ENCODE results near the gene ADGRA3.

Gene ADGRA3

DNA sequence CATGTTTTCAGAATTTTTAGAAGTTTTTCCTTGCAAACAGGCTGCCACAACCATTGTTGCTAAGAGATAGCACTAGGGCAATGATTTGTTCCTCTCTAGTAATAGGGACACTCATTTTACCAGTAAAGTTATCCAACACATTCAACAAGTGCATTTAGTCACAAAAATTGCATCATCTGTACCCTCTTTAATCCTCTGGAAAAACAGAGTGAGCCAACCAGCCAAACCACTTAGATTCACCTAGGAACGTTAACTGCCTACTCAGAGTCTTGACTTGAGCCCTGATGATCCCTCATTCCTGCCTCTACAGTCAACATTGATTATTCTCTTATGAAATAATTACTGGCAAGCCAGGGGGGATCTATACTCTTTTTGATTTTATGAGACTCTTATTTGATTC lies 17.0 kb upstream of the ADGRA3 start:
- no peak overlapping the region for H3K4me2 ChIP-seq
- no peaks in the 10 kb centered on the region for H3K36me3 ChIP-seq
- TF ChIP-seq Cebpa-rat (IDR thresholded peaks at IDR 0.05) = no peak

GRCh38 chr4:22532117-22532516 lies 16.3 kb upstream of the ADGRA3 start:
- Histone ChIP-seq H4K20me1 (no peaks in the 10 kb centered on the region), H3K9ac (no peak overlapping the region)

More for the DNA sequence above, 17.0 kb upstream of the ADGRA3 start:
- Histone ChIP-seq H3K27me3 (no peaks in the 10 kb centered on the region), H4K20me1 (no peaks in the 10 kb centered on the region), H3K4me3 (no peak overlapping the region), H3K9ac (no peak overlapping the region), H3K9me3 (replicated peaks in 1 of 11) (peaks cover 37 to 49% (median 40%) of the 10 kb centered on the region in 11 experiments), H3K27ac (no peak overlapping the region), H3K4me1 (no peaks in the 10 kb centered on the region)

DNA sequence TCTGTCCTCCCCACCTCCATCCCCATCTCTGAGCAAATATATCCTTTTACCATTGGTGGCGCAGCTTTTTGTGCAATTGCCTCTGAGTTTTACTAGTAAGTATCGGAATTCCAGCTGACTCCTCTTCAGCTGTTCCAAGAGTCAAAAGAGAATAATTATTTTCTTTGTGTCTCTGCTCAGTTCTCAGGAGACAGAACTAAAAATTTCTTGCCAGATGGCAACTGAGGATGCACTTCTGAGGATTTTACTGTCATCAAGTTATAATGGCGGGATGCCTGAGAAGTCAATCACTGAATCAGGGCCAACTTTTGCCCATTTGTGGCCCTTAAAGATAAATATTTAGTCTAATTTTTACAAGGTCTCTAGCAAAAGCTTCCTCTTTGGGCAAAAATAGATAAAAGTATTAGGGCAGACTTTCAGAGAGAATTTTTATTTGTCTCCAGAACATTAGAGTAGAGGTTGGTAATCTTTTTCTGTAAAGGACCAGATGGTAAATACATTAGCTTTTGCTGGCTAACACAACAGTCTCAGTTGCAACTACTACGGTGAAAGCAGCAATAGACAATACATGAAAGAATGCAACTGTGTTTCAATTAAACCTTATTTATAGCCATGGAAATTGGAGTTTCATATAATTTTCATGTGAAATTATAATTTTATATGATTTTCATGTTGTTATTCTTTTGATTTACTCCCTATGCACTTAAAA lies 15.6 kb upstream of the ADGRA3 start:
- Histone ChIP-seq H3K4me3 (no peak overlapping the region), H4K20me1 (no peaks in the 10 kb centered on the region), H3K27ac (no peak overlapping the region), H3K36me3 (no peaks in the 10 kb centered on the region), H3K4me1 (no peaks in the 10 kb centered on the region), H3K9me3 (replicated peaks in 1 of 11) (peaks cover 37 to 49% (median 40%) of the 10 kb centered on the region in 11 experiments), H3K27me3 (no peaks in the 10 kb centered on the region), H3K9ac (no peak overlapping the region), H3K4me2 (no peak overlapping the region)
- TF ChIP-seq Cebpa-rat (IDR thresholded peaks at IDR 0.05) = no peak

More at GRCh38 chr4:22532117-22532516, 16.3 kb upstream of the ADGRA3 start:
- H3K4me2 ChIP-seq = no peak overlapping the region
- H3K27me3 ChIP-seq = no peaks in the 10 kb centered on the region
- peaks cover 37 to 49% (median 40%) of the 10 kb centered on the region in 11 experiments for H3K9me3 ChIP-seq (replicated peaks in 1 of 11)
- H3K4me3 ChIP-seq = no peak overlapping the region
- H3K4me1 ChIP-seq = no peaks in the 10 kb centered on the region
- no peaks in the 10 kb centered on the region for H3K36me3 ChIP-seq
- TF ChIP-seq Cebpa-rat (IDR thresholded peaks at IDR 0.05) = no peak
- H3K27ac ChIP-seq = no peak overlapping the region

- Histone ChIP-seq H3K27me3 (no peaks in the 10 kb centered on the region), H3K9me3 (replicated peaks in 1 of 11) (no peaks in the 10 kb centered on the region), H3K4me2 (no peak overlapping the region), H3K9ac (no peak overlapping the region), H3K4me3 (no peak overlapping the region), H4K20me1 (no peaks in the 10 kb centered on the region), H3K27ac (no peak overlapping the region), H3K4me1 (no peaks in the 10 kb centered on the region), H3K36me3 (no peaks in the 10 kb centered on the region)
- no peak for TF ChIP-seq Cebpa-rat (IDR thresholded peaks at IDR 0.05)
Observed at GRCh38 chr4:22524895-22525294, 9.0 kb upstream of the ADGRA3 start.

DNA sequence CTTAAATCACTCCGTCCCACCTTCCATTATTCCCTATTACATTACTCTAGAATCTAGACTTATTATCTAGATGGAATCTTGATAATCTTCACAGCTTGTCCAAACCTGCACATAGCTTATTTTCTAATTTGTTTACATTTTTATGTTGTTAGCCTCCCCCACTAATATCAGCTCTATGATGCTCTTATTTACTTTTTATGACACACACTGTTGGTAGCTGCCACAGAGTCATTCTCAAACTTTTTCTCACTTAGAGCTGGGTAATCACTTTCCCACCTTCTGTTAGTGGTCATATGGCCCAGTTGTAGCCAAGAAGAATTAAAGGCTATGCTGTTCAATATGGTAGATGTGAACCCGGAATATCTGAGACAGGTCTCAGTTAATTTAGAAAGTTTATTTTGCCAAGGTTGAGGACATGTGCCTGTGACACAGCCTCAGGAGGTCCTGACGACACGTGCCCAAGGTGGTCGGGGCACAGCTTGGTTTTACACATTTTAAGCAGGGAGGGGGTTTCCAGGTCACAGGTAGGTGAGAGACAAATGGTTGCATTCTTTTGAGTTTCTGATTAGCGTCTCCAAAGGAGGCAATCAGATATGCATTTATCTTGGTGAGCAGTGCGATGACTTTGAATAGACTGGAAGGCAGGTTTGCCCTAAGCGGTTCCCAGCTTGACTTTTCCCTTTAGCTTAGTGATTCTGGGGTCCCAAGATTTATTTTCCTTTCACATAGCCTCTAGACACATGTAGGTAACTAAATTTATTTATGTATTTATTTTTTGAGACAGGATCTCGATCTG lies 7.0 kb upstream of the ADGRA3 start:
- no peaks in the 10 kb centered on the region for H3K9me3 ChIP-seq (replicated peaks in 1 of 11)
- H4K20me1 ChIP-seq = no peaks in the 10 kb centered on the region
- H3K4me1 ChIP-seq = peaks cover 0 to 4% (median 0%) of the 10 kb centered on the region in 10 experiments; a peak in 1 of 20 replicates
- no peaks in the 10 kb centered on the region for H3K27me3 ChIP-seq
- TF ChIP-seq Cebpa-rat (IDR thresholded peaks at IDR 0.05) = no peak
- H3K4me3 ChIP-seq = no peak overlapping the region
- no peak overlapping the region for H3K9ac ChIP-seq
- no peak overlapping the region for H3K4me2 ChIP-seq
- H3K36me3 ChIP-seq = no peaks in the 10 kb centered on the region
- no peak overlapping the region for H3K27ac ChIP-seq

GRCh38 chr4:22522206-22522605 lies 6.3 kb upstream of the ADGRA3 start:
- no peak for TF ChIP-seq Cebpa-rat (IDR thresholded peaks at IDR 0.05)
- no peak overlapping the region for H3K27ac ChIP-seq

GRCh38 chr4:22521240-22521639 lies 5.4 kb upstream of the ADGRA3 start:
- H3K4me1 ChIP-seq = peaks cover 0 to 7% (median under 1%) of the 10 kb centered on the region in 10 experiments; a peak in 5 of 20 replicates
- H3K36me3 ChIP-seq = no peaks in the 10 kb centered on the region
- H3K27me3 ChIP-seq = no peaks in the 10 kb centered on the region
- no peak overlapping the region for H3K27ac ChIP-seq
- no peaks in the 10 kb centered on the region for H4K20me1 ChIP-seq
- H3K9me3 ChIP-seq (replicated peaks in 1 of 11) = no peaks in the 10 kb centered on the region
- no peak overlapping the region for H3K4me2 ChIP-seq
- H3K4me3 ChIP-seq = no peak overlapping the region
- TF ChIP-seq Cebpa-rat (IDR thresholded peaks at IDR 0.05) = no peak
- no peak overlapping the region for H3K9ac ChIP-seq

More at GRCh38 chr4:22522206-22522605, 6.3 kb upstream of the ADGRA3 start:
- Histone ChIP-seq H4K20me1 (no peaks in the 10 kb centered on the region), H3K4me3 (no peak overlapping the region), H3K4me2 (no peak overlapping the region), H3K9ac (no peak overlapping the region), H3K36me3 (no peaks in the 10 kb centered on the region), H3K9me3 (replicated peaks in 1 of 11) (no peaks in the 10 kb centered on the region), H3K4me1 (peaks cover 0 to 4% (median 0%) of the 10 kb centered on the region in 10 experiments; a peak in 1 of 20 replicates), H3K27me3 (no peaks in the 10 kb centered on the region)

GRCh38 chr4:22515145-22515887 lies 550 bp downstream of the ADGRA3 start:
- Histone ChIP-seq H3K9me3 (replicated peaks in 1 of 11) (peaks cover 0 to 10% (median 4%) of the 10 kb centered on the region in 11 experiments; a peak in 11 of 22 replicates), H3K9ac (peak overlapping the region; percentile 75 to 98 (median 95)), H4K20me1 (peaks cover 0 to 40% (median 11%) of the 10 kb centered on the region in 11 experiments; a peak in 8 of 22 replicates), H3K36me3 (peaks cover 0 to 12% (median 4%) of the 10 kb centered on the region in 11 experiments; a peak in 6 of 22 replicates), H3K27me3 (no peaks in the 10 kb centered on the region), H3K4me3 (peak overlapping the region; percentile 72 to 92 (median 80)), H3K27ac (peak overlapping the region in 10 of 11 experiments; percentile 70 to 97 (median 95); a peak in 21 of 22 replicates), H3K4me2 (peak overlapping the region; percentile 75 to 99 (median 88)), H3K4me1 (peaks cover 16 to 28% (median 20%) of the 10 kb centered on the region in 10 experiments)
- no peak for TF ChIP-seq Cebpa-rat (IDR thresholded peaks at IDR 0.05)

Measured in BLaER1 treated with 17β-estradiol and CSF1 and Interleukin-3, amounts not matched to agents 10 nM and 100 nM (cell line).